MM.1S (cell line): ENCODE results near the gene GAREM1.

Experiments
- DNase-seq: peaks from one replicate; pipeline ENCODE4 v3.0.0-alpha.2; 2015
- H2AFZ ChIP-seq: fragments of 300-600 bp; sonication (generic); 2 replicates; pipeline ENCODE4 v1.6.0; 2016; ENCODE audit warnings: antibody characterized with exemption, low read length
- H3F3A ChIP-seq: fragments of 300-600 bp; sonication (generic); 2 replicates; pipeline ENCODE4 v1.6.1; 2016; ENCODE audit warnings: mild to moderate bottlenecking, antibody characterized with exemption, low read length, moderate library complexity, mixed read lengths; ENCODE audit not compliant: insufficient read depth
- H3K27ac ChIP-seq: fragments of 300-600 bp; sonication (generic); 2 replicates; pipeline ENCODE4 v1.5.1; 2016; ENCODE audit warnings: mild to moderate bottlenecking, low read length
- H3K27me3 ChIP-seq: fragments of 300-600 bp; sonication (generic); replicated peaks from 2 replicates; pipeline ENCODE4 v1.6.0; 2016; ENCODE audit warnings: low read length; ENCODE audit not compliant: insufficient read depth
- H3K36me3 ChIP-seq: fragments of 300-600 bp; sonication (generic); replicated peaks from 2 replicates; pipeline ENCODE4 v1.6.1; 2016; ENCODE audit warnings: mild to moderate bottlenecking, low read length, mixed read lengths; ENCODE audit not compliant: insufficient read depth
- H3K4me1 ChIP-seq: fragments of 300-600 bp; sonication (generic); 2 replicates; pipeline ENCODE4 v1.6.1; 2016; ENCODE audit warnings: low read length, mixed read lengths
- H3K4me2 ChIP-seq: fragments of 300-600 bp; sonication (generic); 2 replicates; pipeline ENCODE4 v1.6.0; 2016; ENCODE audit warnings: low read depth, low read length
- H3K4me3 ChIP-seq: fragments of 300-600 bp; sonication (generic); 2 replicates; pipeline ENCODE4 v1.5.1; 2016; ENCODE audit warnings: low read length, mixed read lengths
- H3K79me2 ChIP-seq: fragments of 300-600 bp; sonication (generic); 2 replicates; pipeline ENCODE4 v1.6.1; 2016; ENCODE audit warnings: mixed run types, low read length, mixed read lengths
- H3K9ac ChIP-seq: fragments of 300-600 bp; sonication (generic); 2 replicates; pipeline ENCODE4 v1.6.1; 2016; ENCODE audit warnings: low read length, mixed read lengths
- H3K9me2 ChIP-seq: fragments of 300-600 bp; sonication (generic); replicated peaks from 2 replicates; pipeline ENCODE4 v1.6.1; 2016; ENCODE audit warnings: mild to moderate bottlenecking, low read length, mixed read lengths; ENCODE audit not compliant: insufficient read depth
- H3K9me3 ChIP-seq: fragments of 300-600 bp; sonication (generic); replicated peaks from 2 replicates; pipeline ENCODE4 v1.6.1; 2016; ENCODE audit warnings: mild to moderate bottlenecking, low read length, mixed read lengths; ENCODE audit not compliant: insufficient read depth
- H4K20me1 ChIP-seq: fragments of 300-600 bp; sonication (generic); 2 replicates; pipeline ENCODE4 v1.6.1; 2016; ENCODE audit warnings: mild to moderate bottlenecking, low read length, moderate library complexity, mixed read lengths; ENCODE audit not compliant: insufficient read depth
- CTCF ChIP-seq: fragments of 300-600 bp; sonication (generic); IDR thresholded peaks from 2 replicates; pipeline ENCODE4 v1.5.1; 2016; ENCODE audit warnings: antibody characterized with exemption, low read length, mixed read lengths
- EZH2 ChIP-seq: fragments of 300-600 bp; sonication (generic); optimal IDR thresholded peaks from 2 replicates; pipeline ENCODE3; 2017; ENCODE audit warnings: low read depth, mild to moderate bottlenecking, antibody characterized with exemption, low read length, mixed read lengths
- EZH2phosphoT487 ChIP-seq: fragments of 300-600 bp; sonication (generic); IDR thresholded peaks from 2 replicates; pipeline ENCODE4 v1.6.1; 2018; ENCODE audit warnings: antibody characterized with exemption, low read length

The GAREM1 gene

DNA sequence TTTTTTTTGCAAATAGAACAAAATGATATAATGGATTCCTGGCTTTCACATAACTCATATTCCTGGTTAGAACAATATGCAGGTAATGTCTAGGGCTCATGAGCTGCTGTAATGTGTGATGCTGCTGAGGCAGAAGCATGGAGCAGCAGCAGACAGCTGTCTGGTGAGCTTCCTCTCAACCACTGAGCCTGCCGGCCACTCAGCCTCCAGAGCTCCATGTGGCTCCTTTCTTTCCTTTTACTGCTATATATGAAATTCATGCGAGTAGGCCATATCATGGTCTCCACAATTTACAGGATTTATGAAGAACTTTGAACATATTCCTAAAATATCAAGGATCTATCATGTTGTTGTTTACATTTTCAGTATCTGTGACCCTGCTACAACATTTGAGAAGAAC is 159.9 kb downstream of the GAREM1 start:
- no peak for DNase-seq
- TF ChIP-seq EZH2 (no peak), CTCF (no peak), EZH2phosphoT487 (no peak)
- H4K20me1 ChIP-seq, result no peaks in the 10 kb centered on the region
- no peak overlapping the region for H2AFZ ChIP-seq
- H3K4me3 ChIP-seq, result no peak overlapping the region
- H3K36me3 ChIP-seq, result no peaks in the 10 kb centered on the region
- no peaks in the 10 kb centered on the region for H3K27me3 ChIP-seq
- no peak overlapping the region for H3K27ac ChIP-seq
- H3K9me2 ChIP-seq, result no peaks in the 10 kb centered on the region
- no peaks in the 10 kb centered on the region for H3F3A ChIP-seq
- no peak overlapping the region for H3K9ac ChIP-seq
- no peak overlapping the region for H3K4me2 ChIP-seq
- no peaks in the 10 kb centered on the region for H3K9me3 ChIP-seq
- H3K79me2 ChIP-seq, result no peaks in the 10 kb centered on the region
- no peaks in the 10 kb centered on the region for H3K4me1 ChIP-seq

DNA sequence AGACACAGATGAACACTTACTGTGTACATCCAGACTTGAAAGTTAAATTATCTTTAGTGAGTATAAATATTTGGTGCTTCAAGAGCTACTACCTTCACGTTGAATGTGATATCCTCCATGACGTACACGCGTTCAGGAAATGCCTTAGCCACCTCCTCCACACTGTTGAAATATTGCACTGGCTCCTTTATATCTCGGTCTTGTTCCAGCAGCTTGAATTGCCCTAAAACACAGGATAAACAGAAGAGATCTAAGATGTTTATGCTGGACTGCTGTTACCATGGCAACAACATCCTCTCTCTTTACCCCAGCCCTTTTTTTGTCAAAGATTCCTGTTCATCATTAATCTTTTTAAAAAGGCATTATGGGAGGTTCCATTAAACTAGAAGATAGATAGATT is 160.6 kb downstream of the GAREM1 start:
- peaks cover 3% of the 10 kb centered on the region; the same call in 1 of the 2 replicates for H3K4me1 ChIP-seq
- no peak overlapping the region for H3K27ac ChIP-seq
- TF ChIP-seq EZH2 (no peak), EZH2phosphoT487 (no peak), CTCF (no peak)

DNA sequence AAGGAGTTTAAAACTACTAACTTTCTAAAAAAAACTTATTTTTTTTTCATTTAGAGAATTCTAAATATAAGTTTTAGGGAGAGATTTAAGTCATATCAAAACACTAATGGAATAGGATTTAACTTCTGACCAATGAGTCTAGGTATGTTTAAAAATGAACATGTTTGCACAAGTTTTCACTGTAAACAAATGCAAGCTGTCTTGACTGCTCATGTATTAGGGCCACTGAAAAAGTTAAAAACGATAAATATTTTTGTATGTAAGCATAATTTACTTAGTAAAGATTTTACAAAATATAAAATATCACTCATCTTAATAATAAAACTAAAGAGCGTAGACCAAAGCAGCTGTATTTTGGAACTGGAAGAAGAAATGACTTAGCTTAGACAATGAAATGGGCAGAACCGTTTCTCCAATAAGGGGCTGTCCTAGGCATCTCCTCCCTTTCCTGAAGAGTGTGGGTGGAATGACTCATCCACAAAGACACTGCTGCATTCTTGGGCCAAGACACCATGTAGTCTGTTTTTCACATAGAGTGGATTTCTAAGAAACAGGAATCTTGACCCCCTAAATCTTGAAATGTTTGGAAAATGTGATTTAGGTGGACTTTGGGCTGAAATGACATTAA is 162.1 kb downstream of the GAREM1 start:
- TF ChIP-seq CTCF (no peak), EZH2 (no peak), EZH2phosphoT487 (no peak)
- Histone ChIP-seq H3K79me2 (no peaks in the 10 kb centered on the region), H3K9ac (no peak overlapping the region), H3K36me3 (no peaks in the 10 kb centered on the region), H3K4me3 (no peak overlapping the region), H3K9me3 (no peaks in the 10 kb centered on the region), H3F3A (no peaks in the 10 kb centered on the region), H4K20me1 (no peaks in the 10 kb centered on the region), H3K27ac (no peak overlapping the region), H3K4me2 (no peak overlapping the region), H3K27me3 (no peaks in the 10 kb centered on the region), H2AFZ (no peak overlapping the region), H3K4me1 (peaks cover 9% of the 10 kb centered on the region; the same call in 1 of the 2 replicates), H3K9me2 (no peaks in the 10 kb centered on the region)
- no peak for DNase-seq

More for the DNA sequence above, 160.6 kb downstream of the GAREM1 start:
- Histone ChIP-seq H3K9me3 (no peaks in the 10 kb centered on the region), H3K9me2 (no peaks in the 10 kb centered on the region), H3K4me3 (no peak overlapping the region), H3F3A (no peaks in the 10 kb centered on the region), H3K36me3 (no peaks in the 10 kb centered on the region), H3K4me2 (no peak overlapping the region), H4K20me1 (no peaks in the 10 kb centered on the region), H3K27me3 (no peaks in the 10 kb centered on the region), H3K79me2 (no peaks in the 10 kb centered on the region), H3K9ac (no peak overlapping the region), H2AFZ (no peak overlapping the region)
- no peak for DNase-seq
